Thyroid gland (tissue), 4 donors: ENCODE results near the gene CA6.
"Not testable (repeated sequence)": the region's sequence is repeated elsewhere in the genome, so short reads cannot be mapped to it uniquely, and the experiment has no call there.

Source experiments
- CTCF ChIP-seq, 6 experiments: fragments of 200-600 bp in 3 of 6; fragments of 450-650 bp in 3 of 6; sonication (generic) in 3 of 6; IDR thresholded peaks; one replicate each; pipeline ENCODE4 v1.5.1; 2016 to 2019; ENCODE audit warnings: antibody characterized with exemption in 6 of 6, mild to moderate bottlenecking in 2 of 6, inconsistent platforms in 1 of 6, moderate library complexity in 1 of 6
- POLR2A ChIP-seq, 2 donors: fragments of 450-650 bp; IDR thresholded peaks; one replicate each; pipeline ENCODE4 v1.6.1; 2017; ENCODE audit warnings: antibody characterized with exemption in 2 of 2, mild to moderate bottlenecking in 2 of 2, moderate library complexity in 1 of 2

DNA sequence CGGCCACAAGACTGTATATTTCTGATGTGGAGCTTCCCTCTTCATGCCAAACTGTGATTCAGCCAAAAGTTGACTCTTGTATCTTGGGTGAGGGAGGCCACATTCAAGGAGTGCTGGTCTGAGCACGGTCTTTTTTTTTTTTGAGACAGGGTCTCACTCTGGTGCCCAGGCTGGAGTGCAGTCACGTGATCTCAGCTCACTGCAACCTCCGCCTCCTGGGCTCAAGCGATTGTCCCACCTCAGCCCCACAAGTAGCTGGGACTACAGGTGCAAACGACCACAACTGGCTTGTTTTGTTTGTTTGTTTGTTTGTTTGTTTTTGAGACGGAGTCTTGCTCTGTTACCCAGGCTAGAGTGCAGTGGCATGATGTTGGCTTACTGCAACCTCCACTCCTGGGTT, 8.6 kb upstream of the CA6 start:
- not testable (repeated sequence) for TF ChIP-seq POLR2A, CTCF (IDR thresholded peaks at IDR 0.05)
